ENCODE measurements around the gene KRT78.

KRT78 gene

GRCh38 chr12:52824741-52825410, 23.9 kb downstream of the KRT78 start:
- no peak for DNase-seq (ENCODE audit: low read depth)

- DNase-seq (ENCODE audit: low read depth): no peak
These were observed 24.9 kb downstream of the KRT78 start for GRCh38 chr12:52823761-52824450.

- no peak for DNase-seq (ENCODE audit: low read depth)
These were observed 25.9 kb downstream of the KRT78 start for GRCh38 chr12:52822771-52823510.

- no peak for DNase-seq (ENCODE audit: low read depth)
These were observed 26.8 kb downstream of the KRT78 start for GRCh38 chr12:52821826-52822660.

- no peak for DNase-seq (ENCODE audit: low read depth)
These were observed 27.6 kb downstream of the KRT78 start for GRCh38 chr12:52821071-52821730.

- DNase-seq (ENCODE audit: low read depth): no peak
These were observed 28.3 kb downstream of the KRT78 start for GRCh38 chr12:52820521-52820920.

GRCh38 chr12:52819731-52820510, 28.9 kb downstream of the KRT78 start:
- DNase-seq (ENCODE audit: low read depth): no peak

- no peak for DNase-seq (ENCODE audit: low read depth)
These were observed 29.8 kb downstream of the KRT78 start for GRCh38 chr12:52818887-52819420.

GRCh38 chr12:52818388-52818787, 30.4 kb downstream of the KRT78 start:
- DNase-seq (ENCODE audit: low read depth): no peak

- no peak for DNase-seq (ENCODE audit: low read depth)
These were observed 31.0 kb downstream of the KRT78 start for GRCh38 chr12:52817699-52818238.

GRCh38 chr12:52817003-52817698, 31.6 kb downstream of the KRT78 start:
- DNase-seq (ENCODE audit: low read depth): no peak

GRCh38 chr12:52815676-52816588, 32.9 kb downstream of the KRT78 start:
- DNase-seq (ENCODE audit: low read depth): no peak

- DNase-seq (ENCODE audit: low read depth): no peak
These were observed 33.6 kb downstream of the KRT78 start for GRCh38 chr12:52815161-52815560.

GRCh38 chr12:52814710-52815155, 34.1 kb downstream of the KRT78 start:
- DNase-seq (ENCODE audit: low read depth): no peak

- DNase-seq (ENCODE audit: low read depth): no peak
These were observed 34.7 kb downstream of the KRT78 start, which contains the start of gene KRT4 for GRCh38 chr12:52813885-52814709. KRT4 (minus strand) TSS chr12:52814116; CDS start chr12:52814058, 58 bp downstream.

- no peak for DNase-seq (ENCODE audit: low read depth)
These were observed 35.5 kb downstream of the KRT78 start for GRCh38 chr12:52813203-52813819.

GRCh38 chr12:52812749-52813148, 36.0 kb downstream of the KRT78 start:
- no peak for DNase-seq (ENCODE audit: low read depth)

All from T-helper 22 cell (primary cell).